T-helper 22 cell (primary cell): Measurements from ENCODE around the gene HMG20B.

Source experiments
- DNase-seq: peaks from one replicate; pipeline ENCODE4 v3.0.0-alpha.2; 2020; ENCODE audit warnings: low read depth

HMG20B gene

DNA sequence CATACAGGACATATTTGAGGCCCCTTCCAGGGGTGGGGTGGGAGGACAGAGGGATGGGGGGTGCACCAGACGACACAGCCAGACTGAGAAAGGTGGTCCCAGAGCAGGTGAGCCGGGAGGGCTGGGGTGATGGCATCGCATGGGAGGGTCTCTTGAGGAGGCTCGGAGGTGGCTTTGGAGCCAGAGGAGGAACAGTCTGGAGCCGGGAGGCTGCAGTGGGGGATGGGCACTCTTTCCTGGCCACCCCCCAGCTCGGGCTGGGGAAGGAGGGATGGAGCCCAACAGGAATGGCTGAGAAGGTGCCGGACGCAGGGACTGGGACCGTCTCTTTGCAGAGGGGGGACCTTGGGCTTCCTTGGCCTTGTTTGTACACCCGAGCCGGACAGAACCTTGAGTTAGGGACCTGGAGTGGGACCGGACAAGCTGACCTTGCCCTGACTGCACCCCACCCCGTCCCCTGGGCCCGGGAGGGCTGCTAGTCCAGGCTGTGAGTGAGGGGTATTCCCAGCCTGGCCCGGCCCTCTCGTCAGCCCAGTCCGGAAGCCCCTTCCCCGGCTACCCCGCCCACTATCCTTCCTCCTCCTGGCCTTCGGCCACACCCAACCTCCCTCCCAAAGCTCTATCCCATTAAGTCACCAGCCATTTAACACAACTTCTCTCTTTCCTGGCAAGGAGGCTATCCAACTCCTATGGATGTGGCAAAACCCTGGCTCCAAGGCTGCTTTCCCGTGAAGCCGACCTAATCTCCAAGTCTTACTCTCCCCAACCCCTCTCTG is 34.7 kb downstream of the HMG20B start:
- no peak for DNase-seq

DNA sequence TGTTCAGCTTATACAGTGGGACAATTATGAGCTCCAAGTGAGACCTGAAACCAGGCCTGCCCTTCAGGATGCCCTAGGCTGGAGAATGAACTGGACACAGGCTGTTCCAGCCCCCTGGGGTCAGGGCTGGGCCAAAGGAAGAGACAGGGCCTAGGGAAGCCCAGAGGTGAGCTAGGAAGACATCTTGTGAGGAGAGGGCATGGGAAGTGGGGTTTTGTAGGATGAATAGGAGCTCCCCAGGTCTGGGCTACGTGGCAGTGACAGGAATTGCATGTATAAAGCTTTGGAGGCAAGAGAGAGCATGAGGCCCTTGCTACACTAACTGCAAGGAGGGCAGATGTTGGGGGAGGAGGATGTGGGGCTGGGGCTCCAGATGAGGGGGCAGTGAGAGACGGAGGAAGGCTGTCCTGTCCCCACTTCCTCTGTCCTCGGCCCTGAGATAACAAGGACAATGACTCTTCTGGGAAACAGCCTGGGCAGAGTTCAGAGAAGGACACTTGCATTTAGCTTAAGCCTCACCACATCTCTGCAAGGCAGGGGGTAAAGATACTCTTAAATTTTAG is 35.4 kb downstream of the HMG20B start:
- no peak for DNase-seq

DNA sequence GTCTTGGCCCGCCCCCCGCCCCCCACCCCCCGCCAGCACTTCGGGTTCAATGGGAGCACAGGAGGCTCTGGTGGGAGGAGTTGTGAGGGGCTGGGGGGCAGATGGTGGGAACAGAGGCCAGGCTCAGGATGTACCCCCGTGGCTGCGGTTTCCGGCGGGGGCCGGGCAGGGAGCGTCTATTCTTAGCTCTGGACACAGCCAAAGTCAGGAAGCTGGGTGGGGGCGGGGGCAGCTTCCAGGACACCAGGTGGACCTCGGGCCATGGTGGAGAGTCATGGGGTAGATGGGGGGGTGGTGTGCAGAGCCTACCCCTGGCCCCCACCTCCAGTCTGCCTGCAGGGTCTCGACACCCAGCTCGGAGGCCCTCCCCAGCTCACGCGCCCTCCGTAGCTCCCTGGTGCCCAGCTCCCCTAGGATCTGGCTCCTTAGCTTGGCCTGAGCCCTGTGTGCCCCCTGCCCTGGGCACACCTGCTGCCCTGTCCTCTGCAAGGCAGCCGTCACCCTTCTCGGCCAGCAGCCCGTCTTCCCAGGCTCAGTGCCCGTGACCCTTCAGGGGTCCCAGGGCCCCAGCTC is 36.1 kb downstream of the HMG20B start:
- no peak for DNase-seq

DNA sequence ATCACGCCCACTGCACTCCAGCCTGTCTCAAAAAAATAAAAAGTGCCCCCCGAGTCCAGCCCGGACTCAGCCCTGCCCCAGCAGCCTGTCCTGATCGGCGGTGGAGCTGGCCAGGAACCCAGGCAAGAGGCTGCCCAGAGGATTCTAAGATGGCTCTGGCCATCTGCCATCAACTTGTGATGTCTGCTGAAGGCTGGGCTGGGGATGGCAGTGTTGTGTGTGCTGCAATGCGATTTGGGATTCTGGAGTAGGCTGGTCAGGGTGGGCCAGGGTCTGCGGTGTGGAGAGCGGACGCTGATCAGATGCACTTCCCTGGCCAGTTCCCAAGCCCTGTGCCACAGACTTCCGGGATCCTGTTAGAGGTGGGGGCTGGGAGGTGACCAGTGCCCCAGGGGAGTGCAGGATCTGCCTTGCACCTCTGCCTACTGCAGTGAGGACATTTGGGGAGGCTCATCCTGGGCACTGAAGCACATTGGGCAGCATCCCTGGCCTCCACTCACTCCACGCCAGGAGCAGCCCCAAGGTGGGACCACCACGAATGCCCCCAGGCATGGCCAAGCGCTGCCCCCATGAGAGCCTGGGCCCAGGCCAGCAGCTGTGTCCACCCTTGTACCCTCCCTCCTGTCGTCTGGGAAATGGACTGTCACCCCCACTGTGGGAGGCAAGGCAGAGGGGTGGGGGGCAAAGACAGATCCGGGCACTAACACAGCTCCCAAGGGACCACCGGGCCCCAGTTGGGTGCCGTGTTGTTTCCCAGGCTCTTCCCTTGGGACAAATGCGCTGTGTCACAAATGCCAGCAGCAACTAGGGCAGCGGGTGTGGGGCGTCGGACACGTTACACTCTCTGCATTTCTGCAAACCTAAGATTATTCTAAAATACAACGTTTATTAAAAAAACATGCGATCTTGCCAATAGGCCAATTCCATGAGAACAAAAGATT is 37.3 kb downstream of the HMG20B start:
- DNase-seq = no peak

DNA sequence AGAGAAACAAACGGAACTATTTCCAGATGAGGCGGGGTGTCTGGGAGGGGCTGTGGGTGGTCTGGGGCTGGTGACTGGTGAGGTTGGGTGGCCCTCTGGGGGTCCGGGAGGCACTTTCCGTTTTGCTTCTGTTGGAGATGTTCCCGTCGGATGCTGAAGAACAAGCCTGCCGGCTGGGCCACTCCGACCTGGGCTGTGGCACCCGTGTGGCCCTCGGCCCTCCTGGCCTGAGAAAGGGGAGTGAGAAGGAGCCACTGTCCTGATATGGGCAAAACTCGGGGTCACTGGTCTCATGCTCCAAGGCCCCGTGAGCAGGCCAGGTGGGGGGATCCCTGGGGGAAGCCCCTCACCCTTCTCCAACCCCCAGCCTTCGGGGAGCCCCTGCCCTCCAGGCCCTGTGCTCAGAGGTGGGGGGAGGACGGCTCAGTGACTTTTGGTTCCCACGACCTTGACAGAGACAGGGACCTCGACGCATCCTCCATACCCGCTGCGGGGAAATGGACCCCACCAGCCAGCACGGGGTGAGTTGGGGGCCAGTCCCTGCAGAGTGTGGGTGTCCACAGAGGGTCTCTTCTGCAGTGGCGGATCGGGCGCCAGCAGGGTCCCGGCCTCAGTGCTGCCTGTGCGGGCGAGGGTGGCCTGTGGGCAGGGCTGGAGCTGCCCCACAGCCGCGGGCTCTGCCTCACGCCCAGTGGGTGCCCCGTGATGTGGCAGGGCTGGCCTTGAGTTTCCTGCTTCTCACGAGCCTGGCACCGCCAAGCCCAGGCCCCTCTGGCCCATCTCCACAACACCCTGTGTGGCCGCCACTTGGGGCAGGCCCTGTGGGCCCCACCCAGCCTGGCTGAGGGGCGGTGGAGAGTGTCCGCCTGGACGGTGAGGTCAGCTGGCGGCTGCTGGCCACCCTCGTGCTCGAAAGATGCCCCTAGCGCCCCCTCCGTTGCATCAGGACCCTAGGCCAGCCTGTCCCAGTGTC is 38.3 kb downstream of the HMG20B start:
- DNase-seq = no peak

DNA sequence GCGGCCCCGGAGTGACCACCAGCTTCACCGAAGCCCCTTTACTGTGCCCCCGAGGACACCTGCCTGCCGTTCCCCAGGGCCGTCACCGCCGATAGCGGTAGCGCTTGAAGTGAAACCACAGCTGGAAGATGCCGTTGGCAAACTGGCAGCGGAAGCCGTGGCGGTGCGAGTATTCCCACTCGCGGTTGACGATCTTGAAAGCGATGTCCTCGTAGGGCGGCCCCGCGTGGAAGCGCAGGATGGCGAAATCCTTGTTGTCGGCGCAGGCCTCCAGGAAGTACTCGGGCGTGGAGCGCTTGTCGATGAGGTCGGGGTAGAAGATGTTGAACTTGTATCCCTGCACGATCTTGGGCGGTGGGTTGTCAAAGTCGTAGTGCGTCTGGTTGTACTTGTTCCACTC is 39.1 kb downstream of the HMG20B start:
- no peak for DNase-seq

DNA sequence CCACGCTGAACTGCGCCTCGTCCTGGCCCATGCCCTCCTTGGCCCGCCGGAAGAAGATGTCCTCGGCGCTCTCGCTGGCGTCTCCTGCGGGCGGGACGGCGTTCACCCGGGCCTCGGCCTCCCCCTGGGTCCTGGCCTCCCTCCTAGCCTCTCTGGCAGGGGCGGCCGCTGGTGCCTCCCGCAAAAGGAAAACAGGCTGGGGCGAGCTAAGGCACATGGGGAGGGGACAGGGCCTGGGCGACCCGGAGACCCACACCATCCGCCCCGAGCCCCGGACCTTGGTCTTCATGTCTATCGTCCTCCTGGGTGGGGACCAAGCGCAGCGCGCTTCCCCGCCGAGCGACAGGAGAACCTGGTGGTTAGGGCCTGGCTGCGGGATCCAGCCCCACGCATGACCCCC is 39.6 kb downstream of the HMG20B start:
- no peak for DNase-seq

DNA sequence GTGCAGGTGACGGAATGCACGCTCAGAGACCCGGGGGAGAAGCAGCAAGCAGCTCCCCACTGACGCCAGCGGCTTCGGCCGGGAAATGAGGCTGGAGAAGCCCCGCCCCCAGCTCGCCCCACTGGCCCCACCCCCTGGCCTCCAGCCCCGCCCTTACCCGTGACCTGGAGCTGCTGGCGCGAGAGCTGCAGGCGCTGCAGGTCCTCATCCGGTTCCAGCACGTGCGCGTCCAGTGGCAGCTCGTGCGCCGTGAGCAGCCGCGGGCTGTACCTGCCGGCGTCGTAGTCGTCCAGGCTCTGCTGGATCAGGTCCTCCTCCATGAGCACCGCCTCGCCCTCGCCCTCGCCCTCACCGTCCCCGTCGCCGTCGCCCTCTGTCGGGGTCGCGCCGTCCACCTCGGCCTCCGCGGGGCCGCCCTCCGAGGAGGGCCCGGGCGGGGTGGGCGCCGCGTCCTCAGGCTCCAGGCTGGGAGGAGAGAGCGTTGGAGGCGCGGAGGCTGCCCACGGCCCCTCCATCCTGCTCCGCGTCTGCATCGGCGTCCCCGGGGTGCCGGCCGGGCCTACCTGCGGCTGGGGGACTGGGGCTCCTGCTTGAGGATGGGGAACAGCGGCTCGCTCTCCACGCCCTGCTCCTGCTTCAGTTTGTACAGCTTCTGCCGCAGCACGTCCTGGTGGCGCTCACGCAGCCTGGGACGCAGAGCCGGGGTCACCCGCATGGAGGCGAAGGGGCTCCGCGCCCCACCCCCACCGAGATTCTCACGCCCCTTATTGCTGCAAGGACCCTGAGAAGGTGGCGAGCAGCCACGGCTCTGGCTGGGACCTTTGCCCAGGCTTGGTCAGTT is 40.4 kb downstream of the HMG20B start:
- DNase-seq = no peak

DNA sequence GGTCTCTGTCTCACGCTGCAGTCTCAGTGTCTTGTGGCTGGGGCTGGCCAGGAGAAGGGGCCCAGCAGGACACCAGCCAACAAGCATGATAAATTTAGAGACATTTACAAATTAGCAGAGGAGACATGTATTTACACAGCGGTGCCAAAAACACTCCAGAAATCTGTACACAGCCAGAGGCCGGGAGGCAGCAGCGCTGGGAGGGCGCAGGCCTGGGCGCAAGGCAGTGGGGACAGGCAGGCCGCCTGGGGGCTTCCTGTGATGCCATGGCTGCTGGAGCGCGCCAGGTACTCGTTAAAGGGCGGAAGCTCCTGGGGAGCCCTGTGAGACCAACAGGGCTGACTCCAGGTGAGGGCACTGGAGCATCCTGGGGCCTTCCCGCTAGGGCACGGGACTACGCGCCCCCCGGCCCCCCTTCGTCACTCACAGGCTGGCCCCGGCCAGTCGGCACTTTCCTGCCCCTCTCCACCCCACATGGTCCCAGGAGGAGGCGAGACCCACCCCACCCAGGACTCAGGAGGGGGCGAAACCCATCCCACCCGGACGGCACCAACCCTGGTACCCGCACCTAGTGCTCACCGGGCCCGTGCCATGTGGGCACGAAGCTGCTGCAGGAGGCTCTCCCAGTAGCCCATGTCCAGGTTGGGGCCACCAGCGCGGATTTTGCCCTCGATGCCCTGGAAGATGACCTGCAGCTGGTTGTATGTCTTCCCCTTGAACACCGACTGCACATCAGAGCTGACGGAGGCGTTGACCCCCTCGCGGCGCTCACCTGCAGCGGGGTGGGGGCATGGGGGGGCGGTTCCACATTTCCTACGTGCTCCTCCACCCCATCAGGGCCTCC is 41.3 kb downstream of the HMG20B start:
- DNase-seq = no peak

DNA sequence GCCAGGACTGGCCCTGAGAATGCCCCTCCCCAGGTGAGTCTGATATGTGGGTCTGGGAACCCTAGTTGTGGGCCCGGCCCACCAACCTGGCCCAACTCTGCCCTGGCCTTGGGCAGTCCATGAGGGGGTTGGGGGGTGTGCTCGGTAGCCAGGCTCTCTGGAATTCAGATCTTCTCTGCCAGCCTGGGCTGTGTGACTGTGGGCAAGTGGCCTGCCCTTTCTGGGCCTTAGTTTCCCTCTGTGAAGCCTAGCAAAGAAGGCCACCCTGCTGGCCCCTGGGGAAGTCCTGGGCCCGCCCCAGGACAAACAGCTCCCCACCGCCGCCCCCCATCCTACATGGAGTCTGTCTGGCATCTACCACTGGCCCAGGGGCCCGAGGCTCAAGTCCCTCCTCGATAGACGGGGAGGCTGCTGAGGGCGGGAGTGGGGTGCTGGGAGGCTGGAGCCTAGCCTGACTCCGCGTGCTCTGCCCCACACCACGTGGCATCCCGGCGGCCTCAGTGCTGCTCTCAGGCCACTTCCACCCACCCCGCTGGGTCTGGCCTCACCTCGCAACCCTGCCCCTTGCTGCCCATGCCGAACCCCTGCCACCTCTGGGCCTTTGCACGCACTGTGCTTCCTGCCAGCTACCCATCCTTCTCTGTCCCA is 42.2 kb downstream of the HMG20B start:
- no peak for DNase-seq

DNA sequence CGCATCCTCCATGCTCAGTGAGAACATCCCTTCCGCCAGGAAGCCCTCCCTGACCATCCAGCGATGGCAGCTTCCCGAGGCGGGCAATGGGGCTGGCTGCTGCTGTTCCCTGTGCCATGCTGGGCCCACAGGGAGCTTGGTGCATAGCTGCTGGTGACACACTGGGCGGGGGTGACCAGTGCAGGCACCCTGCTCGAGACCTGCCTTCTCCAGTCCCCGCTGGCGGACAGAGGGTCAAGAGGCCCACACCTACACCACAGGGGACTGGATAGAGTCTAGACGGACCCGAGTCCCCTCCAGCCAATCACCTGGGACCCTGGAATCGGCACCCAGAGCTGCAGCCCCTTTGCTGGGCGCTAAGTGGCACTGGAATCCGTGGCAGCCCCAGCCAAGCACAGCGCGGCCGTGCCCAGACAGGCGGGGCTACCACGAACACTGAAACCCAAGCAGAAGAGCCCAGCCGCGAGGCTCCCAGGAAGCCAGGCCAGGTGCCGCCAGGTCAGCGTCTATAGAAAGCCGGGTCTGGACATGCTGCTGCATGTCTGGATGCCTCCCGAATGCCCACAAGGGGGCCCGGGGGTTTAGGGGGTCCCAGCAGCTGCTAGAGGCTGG is 42.9 kb downstream of the HMG20B start:
- DNase-seq = no peak

DNA sequence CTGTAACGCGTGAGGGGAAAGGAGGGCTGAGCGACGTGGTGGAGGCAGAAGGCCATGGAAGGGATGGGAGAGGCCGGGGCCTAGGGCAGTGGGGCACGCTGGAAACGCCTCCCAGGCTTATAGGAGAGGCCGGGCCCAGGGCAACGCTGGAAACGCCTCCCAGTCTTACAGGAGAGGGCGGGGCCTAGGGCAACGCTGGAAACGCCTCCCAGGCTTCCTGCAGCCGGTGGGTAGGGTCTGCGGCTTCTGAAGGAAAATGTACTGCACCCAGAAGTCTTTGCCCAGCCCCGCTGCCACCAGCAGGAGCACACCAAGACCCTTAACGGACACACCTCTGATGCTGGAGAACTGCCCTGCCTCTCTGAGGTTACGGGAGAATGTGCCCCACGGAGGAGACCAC is 44.7 kb downstream of the HMG20B start:
- no peak for DNase-seq

DNA sequence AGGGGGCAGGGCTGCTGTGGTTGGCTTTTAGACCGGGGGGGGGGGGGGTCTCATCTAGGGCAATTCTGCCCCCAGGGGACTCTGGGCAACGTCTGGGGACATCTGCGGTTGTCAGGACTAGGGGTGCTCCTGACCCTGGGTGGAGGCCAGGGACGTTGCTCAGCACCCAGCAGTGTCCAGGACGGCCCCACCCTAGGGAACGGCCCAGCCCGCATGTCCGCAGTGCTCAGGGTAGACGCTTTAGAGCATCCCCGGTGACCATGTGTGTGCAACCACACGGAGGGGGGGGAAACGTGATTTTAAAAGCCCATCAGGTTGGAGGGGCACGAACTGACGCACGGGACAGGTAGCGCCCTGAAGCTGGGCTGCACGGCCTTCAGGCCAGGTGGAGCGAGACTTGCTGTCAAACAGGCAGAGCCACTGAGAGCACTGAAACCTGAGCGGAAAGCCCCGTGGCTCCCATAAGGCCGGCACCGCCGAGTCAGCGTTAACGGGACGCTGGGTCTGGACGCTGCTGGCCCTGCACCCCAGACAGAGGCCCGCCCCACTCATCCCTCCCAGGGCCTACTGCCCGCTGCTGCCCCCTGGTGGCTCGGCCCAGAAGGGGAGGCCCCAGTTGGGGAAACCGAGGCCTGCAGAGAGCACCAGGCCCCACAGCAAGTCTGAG is 45.5 kb downstream of the HMG20B start:
- no peak for DNase-seq

DNA sequence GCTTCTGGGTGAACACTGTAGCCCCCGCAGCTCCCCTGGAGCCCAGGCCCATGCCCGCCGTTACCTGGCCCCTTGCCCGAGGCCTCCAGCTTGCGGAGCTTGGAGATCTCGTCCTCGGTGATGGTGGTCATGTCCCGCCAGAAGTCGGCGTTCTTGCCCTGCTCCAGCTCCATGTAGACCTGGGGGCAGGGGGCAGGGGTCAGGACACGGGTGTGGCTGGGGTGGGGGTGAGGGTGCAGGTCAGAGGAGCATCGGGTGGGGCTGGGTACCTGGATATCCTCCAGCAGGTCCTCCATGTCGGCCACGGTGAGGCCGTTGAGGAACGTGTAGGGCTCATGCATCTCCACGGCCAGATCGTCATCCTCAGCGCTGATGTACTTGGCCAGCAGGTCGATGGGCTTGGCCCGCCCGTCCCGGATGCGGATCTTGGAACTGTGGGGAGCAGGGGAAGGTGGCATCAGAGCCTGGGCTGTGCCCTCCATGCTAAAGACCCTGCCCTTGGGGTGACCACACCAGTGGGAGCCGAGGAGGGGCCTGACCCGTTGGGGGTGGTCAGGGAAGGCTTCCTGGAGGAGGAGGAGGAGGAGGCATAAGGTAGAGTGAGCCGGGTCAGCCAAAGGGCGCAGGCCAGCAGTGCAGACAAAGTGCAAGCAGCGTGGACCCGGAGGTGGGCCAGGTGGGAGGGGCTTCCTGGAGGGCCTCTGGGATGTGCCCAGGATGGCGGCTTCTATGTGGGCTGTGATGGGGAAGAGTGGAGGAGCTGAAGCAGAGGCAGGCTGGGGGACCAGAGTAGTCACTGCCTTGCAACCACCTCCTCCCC is 46.3 kb downstream of the HMG20B start:
- no peak for DNase-seq

DNA sequence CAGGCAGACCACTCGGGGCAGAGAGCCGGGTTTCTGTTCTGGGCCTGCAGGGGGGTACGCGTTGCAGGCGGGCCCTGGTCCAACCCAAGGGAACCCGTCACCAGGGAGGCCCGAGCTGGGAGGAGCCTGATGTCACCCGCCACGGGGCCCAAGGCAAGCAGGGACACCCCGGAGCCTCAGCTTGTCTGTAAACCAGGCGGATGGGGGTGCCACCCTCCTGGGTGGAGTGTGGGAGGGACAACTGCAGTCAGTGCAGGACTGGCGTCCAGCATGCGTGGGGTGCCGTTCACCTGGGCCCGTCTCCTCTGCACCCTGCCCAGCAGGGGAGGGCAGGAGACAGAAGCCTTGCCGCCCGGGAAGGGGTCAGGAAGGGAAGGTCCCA is 46.9 kb downstream of the HMG20B start:
- no peak for DNase-seq

DNA sequence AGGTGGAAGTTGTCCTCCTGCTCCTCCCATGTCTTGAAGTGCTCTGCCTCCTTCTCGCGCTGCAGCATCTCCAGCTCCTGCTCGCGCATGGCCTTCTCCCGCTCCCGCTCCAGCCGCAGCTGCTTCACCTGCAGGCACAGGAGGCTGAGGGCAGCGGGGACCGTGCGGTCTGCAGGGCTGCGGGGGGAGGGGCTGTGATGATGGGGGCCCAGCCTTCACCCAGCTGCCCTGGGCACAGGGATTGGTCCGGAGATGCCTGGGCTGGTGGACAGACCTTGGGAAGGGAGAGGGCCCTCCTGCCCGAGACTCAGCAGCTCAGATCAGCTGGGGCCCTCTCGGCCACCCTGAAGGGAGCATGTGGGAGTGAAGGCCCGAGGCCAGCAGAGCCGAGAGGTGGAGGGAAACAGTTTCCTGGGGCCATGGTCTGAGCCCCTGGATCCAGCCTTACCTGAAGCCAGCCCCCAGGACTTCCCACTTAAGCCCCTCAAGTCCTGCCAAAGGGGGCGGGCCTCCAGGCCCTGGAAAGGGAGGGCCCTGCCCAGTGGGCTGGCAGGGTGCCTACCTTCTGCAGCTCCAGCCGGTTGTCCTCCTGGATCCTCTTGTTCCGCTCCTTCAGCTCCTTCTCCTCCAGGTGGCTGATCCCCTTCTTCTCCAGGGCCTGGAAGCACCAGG is 47.5 kb downstream of the HMG20B start:
- no peak for DNase-seq
